Measurements from ENCODE around the gene KRT20. TPM values are rescaled to one million over a fixed set of nuclear protein-coding genes. Genes with fewer than 3 reads are reported as not detected.

The KRT20 gene
- total RNA-seq, 1 donor from 2014 or later = not detected

- DNase-seq (ENCODE audit: extremely low read depth, low read depth, low spot score) = no peak
Observed at GRCh38 chr17:40854175-40854814, 30.7 kb downstream of the KRT20 start.

DNA sequence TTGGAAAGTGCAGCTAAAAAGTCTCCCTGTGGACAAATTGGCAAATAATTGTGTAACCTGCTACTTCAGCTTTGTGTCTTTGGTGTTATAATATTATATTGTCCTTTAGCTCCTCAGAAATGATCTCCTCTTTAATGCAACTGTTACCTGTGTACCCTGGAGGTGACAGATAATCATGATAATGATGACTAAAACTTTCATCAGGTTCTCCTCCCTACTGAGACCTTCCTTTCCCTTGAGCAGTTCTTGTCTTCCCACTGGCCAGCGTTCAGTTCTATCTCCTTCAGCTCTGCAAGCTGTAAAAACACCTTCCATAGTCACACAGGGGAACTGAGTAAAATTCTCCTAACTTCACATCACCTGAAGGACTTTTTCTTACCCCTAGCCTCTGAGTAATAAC is 32.7 kb downstream of the KRT20 start:
- no peak for DNase-seq (ENCODE audit: extremely low read depth, low read depth, low spot score)

DNA sequence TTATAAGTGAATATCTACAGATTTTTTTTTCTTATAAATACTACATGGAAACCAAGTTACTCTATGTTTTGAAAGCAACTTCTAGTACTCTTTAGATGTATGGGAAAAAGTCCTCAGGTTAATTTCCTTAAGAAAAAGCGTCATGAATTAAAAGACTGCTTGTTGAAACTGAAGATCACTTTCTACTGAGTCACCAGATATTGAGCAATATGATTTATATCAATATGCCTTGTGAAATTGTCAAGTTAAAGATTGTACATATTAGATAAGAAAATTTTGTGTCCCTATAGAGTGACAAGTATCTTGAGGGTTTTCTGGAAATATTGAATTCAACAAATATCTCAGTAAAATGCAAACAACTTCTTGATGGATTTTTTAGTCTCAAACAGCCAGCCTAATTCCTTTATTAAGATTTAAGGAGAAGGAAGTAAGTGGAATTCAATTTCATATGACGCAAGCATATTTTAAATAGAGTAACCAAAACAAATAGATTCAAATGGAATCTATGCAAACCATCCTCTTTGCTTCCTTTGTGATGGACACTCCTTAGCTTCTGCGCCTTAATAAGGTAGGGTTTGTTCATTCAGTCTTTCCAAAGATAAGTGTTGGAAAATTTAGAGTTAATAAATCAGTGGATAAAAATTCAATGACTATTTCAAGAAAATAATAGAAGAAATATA is 34.6 kb downstream of the KRT20 start:
- no peak for DNase-seq (ENCODE audit: extremely low read depth, low read depth, low spot score)

DNA sequence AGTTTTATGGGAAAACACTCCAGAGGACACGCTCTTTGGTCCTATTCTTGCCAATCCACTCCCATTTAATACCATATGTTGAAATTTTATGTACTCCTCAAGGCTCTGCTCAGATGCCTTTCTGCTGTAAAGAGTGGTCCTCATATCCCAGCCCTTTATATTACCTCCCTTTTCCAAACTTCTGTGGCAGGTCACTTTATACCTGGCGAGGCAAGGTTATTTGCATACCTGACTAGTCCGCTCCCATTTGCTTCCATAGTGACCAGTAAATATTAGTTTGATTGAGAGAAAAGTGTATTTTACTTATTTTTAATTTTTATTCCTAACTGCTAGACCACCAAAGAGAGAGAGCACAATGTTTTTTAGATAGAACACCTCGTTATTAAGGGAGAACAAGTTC is 35.3 kb downstream of the KRT20 start:
- DNase-seq (ENCODE audit: extremely low read depth, low read depth, low spot score) = no peak

DNA sequence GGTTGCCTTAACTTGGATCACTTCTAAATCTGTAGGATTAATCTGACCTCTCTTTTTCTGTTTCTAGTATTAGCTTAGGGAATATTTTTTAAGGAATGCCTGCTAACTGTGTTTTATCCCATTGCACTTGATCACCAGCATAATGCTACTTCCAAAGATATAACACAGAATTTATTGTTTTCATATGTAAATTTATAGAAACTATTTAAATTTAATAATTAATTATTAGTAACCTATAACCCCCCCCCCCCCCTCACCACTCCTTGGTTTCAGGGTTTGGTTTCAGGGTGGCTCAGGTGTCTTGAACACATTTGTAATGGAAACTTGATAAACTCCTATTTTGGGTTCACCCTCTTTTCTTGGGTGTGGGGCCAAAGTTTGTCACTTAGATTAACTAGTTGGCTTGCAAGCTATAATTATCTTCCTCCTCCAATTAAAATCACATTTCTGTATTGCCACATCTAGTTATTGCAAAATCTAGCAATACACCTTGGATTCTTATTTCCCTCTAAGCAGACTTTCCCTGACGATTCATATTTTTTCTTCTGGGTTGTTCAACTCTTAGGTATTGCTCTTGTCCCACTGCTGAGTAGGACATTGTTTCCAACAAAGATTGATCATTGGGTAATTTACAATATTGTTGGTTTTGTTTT is 36.3 kb downstream of the KRT20 start:
- no peak for DNase-seq (ENCODE audit: extremely low read depth, low read depth, low spot score)

- DNase-seq (ENCODE audit: extremely low read depth, low read depth, low spot score) = no peak
Observed at GRCh38 chr17:40846515-40847144, 38.4 kb downstream of the KRT20 start.

- DNase-seq (ENCODE audit: extremely low read depth, low read depth, low spot score) = no peak
Observed at GRCh38 chr17:40844671-40845107, 40.4 kb downstream of the KRT20 start.

DNA sequence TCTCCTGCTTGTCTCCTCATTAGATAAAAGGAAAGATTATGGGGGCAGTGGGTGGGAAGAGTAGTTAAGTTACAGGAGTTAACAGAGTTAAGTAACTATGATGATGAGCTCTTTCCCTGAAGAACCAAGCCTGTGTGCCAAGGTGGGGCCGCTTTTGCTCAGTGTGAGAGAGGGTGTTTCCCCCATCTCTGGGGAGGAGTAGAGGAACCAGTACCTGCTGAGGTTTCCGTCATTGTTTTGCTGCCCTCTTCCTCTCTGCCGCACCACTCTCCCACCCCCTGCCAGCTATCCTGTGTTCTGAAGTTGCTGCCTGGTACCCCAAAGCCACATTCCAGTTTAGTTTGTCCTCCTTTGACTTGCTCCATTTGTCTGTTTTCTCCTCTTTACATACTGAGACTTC is 41.8 kb downstream of the KRT20 start:
- DNase-seq (ENCODE audit: extremely low read depth, low read depth, low spot score) = no peak

DNA sequence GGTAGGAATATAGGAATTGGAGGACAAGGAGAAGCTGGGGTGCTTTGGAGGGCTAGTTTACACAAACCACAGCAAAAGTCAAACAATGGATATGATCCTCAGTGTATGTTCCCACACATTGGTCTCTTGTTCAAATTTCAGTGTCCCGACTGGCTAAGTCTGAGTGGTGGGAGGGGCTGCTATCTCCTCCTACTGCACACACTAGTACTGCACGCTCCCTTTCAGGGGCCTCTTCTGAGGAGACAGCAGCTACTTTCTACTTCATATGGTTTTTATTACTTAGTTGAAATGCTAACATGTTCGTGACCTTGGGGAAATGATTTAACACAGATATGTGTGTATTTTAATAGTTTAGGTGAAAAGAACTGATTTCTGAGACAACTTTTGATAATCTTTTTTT is 43.8 kb downstream of the KRT20 start:
- DNase-seq (ENCODE audit: extremely low read depth, low read depth, low spot score) = no peak

- DNase-seq (ENCODE audit: extremely low read depth, low read depth, low spot score) = no peak
Observed at GRCh38 chr17:40839194-40839593, 45.8 kb downstream of the KRT20 start.

GRCh38 chr17:40836020-40836419 is 49.0 kb downstream of the KRT20 start:
- no peak for DNase-seq (ENCODE audit: extremely low read depth, low read depth, low spot score)

GRCh38 chr17:40833882-40834281 is 51.2 kb downstream of the KRT20 start:
- DNase-seq (ENCODE audit: extremely low read depth, low read depth, low spot score) = no peak

DNA sequence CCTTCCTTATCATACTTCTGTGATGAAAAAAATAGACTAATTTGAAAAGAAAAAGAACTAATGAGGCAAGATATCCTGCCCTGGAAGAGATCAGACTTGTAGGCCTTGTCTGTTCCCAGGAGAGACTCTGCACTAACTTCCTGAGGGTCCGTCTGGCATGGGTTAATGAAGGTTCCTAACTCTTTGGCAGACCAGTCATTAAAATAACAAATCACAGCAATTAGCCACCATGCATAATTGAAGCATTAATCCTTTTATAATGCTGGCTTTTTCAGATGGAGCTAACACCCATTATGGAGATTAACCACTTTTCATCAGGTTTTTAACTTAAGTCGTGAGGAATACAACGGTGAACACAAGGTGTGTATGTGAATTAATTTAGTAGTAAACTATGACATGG is 52.2 kb downstream of the KRT20 start:
- no peak for DNase-seq (ENCODE audit: extremely low read depth, low read depth, low spot score)

DNA sequence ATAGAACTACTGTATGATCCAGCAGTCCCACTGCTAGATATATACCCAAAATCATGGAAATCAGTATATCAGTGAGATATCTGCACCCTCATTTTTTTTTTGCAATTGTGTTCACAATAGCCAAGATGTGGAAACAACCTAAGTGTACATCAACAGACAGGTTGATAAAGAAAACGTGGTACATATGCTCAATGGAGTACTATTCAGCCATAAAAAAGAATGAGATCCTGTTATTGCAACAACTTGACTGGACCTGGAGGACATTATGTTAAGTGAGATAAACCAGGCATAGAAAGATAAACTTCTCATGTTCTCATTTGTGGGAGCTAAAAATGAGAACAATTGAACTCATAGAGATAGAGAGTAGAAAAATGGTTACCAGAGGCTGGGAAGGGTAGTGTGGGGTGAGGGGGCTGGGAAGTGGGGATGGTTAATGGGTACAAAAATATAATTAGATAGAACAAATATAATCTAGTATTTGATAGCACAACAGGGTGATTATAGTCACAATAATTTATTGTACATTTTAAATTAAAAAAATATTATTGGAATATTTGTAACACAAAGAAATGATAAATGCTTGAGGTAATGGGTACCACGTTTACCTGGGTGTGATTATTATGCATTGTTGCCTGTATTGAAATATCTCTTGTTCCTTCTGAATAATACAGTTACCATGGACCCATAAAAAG is 54.8 kb downstream of the KRT20 start:
- no peak for DNase-seq (ENCODE audit: extremely low read depth, low read depth, low spot score)

DNA sequence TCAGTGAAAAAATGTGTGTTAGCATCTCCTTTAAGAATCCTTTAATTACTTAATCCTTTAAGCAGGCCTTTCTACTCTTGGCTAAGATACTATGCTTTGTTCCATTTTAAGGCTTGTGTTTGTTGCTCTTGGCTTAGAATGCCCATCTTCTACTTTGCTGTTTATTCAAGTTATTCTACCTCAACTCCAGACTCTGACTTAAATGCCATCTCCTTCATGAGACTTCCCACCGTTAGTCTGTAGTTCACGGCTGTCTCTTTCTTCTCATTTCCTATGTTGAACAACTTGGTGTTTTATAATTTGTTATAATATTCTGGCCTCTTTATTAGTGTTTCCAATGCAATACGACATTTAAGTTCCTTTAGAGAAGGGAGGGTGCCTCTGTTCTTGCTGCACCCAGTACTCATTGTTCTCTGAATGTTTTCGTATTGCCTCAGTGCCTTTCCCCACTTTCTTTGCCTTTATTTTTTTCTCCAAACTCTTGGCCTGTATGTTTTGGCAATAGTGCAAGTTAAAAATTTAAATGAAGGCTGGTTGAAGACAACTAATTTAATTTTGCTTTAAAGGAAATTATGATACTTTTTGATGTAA is 56.5 kb downstream of the KRT20 start:
- no peak for DNase-seq (ENCODE audit: extremely low read depth, low read depth, low spot score)

DNA sequence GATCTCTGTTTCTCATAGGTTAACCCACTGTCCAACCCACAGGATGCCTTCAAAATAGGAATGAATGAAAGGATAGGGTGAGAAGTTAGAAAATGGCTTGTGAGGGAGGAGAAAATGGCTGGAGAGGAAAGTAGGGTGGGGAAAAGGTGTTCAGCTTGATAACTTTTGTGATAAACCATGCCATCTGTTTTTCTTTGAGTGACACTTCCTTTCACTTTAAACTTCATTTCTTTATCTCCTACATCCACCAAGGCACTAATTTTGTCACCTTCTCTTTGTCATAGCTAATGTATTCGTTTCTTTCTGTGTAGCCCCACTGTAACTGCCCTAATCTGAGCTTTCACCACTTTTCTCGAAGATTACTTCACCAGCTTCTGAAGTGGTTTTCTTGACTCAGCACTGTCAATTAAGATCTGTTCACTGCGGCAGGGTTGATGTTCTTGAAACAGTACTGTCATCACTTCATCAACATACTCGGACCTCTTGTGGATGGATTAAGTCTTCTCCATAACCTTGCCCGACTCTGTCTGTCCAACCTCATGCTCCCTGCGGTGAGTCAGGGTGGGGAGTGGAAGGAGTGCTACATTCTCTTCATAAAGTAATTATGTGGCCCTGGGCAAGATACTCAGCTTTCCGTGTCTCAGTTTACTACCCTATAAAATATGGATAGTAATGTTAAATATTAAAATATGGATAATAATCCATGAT is 57.1 kb downstream of the KRT20 start:
- DNase-seq (ENCODE audit: extremely low read depth, low read depth, low spot score) = no peak

Measured in glomerular endothelial cell (primary cell).